PC-9 (cell line): ENCODE results near the gene TEAD3. TPM values are rescaled to one million over a fixed set of nuclear protein-coding genes. Genes with fewer than 3 reads are reported as not detected.

Experiments
- BruUV-seq: library from RNA; stranded (reverse); fragments of 400-500 nt; replicated peaks from 2 replicates; lab custom pipeline; 2021; lab: Mats Ljungman, UMichigan
- CTCF ChIA-PET: fragments of 300-600 bp; sonication (Branson Sonifier 250); formaldehyde crosslinking; loops from one replicate; lab custom pipeline; 2022; ENCODE audit warnings: antibody characterized with exemption; lab: Charles Lee
- POLR2A ChIA-PET: fragments of 300-600 bp; sonication (Branson Sonifier 250); formaldehyde crosslinking; loops from one replicate; lab custom pipeline; 2022; ENCODE audit warnings: antibody characterized with exemption; ENCODE audit not compliant: unreplicated experiment; lab: Charles Lee
- DNase-seq, 2 experiments: peaks; one replicate each; pipeline versions ENCODE4 v3.0.0 to v3.0.0-alpha.2; 2015 to 2022; ENCODE audit warnings: mixed read lengths in 1 of 2
- H2AFZ ChIP-seq: fragments of 200-600 bp; sonication (generic); 2 replicates; pipeline ENCODE4 v1.8.1; 2017; ENCODE audit warnings: antibody characterized with exemption
- H3F3A ChIP-seq: fragments of 200-600 bp; sonication (generic); 2 replicates; pipeline ENCODE4 v1.8.1; 2017; ENCODE audit warnings: antibody characterized with exemption, mild to moderate bottlenecking, low read depth; ENCODE audit not compliant: insufficient read depth
- H3K27ac ChIP-seq: fragments of 200-600 bp; sonication (generic); 2 replicates; pipeline ENCODE4 v1.6.1; 2016; ENCODE audit warnings: mixed run types
- H3K27me3 ChIP-seq: fragments of 200-600 bp; sonication (generic); 2 replicates; pipeline ENCODE4 v1.6.1; 2016; ENCODE audit warnings: low read depth, mixed run types; ENCODE audit not compliant: insufficient read depth
- H3K36me3 ChIP-seq: fragments of 200-600 bp; sonication (generic); 2 replicates; pipeline ENCODE4 v1.6.1; 2016; ENCODE audit warnings: low read depth, mixed run types
- H3K4me1 ChIP-seq: fragments of 200-600 bp; sonication (generic); replicated peaks from 2 replicates; pipeline ENCODE4 v1.6.1; 2016; ENCODE audit warnings: mixed run types; ENCODE audit not compliant: insufficient read depth
- H3K4me2 ChIP-seq: fragments of 200-600 bp; sonication (generic); 2 replicates; pipeline ENCODE4 v1.6.1; 2017; ENCODE audit warnings: mixed run types
- H3K4me3 ChIP-seq: fragments of 200-600 bp; sonication (generic); 2 replicates; pipeline ENCODE4 v1.6.1; 2016; ENCODE audit warnings: mixed run types
- H3K79me2 ChIP-seq: fragments of 200-600 bp; sonication (generic); 2 replicates; pipeline ENCODE4 v1.6.1; 2017; ENCODE audit warnings: low read depth, mixed run types
- H3K9me2 ChIP-seq: fragments of 200-600 bp; sonication (generic); 2 replicates; pipeline ENCODE4 v1.8.1; 2017; ENCODE audit warnings: mild to moderate bottlenecking; ENCODE audit not compliant: insufficient read depth
- H3K9me3 ChIP-seq: fragments of 200-600 bp; sonication (generic); 2 replicates; pipeline ENCODE4 v1.8.1; 2016; ENCODE audit warnings: low read depth; ENCODE audit not compliant: insufficient read depth
- H4K20me1 ChIP-seq: fragments of 200-600 bp; sonication (generic); 2 replicates; pipeline ENCODE4 v1.8.1; 2017; ENCODE audit not compliant: insufficient read depth
- CTCF ChIP-seq: fragments of 200-600 bp; sonication (generic); conservative IDR thresholded peaks from 2 replicates; pipeline ENCODE4 v1.6.1; 2017; ENCODE audit warnings: mixed run types, antibody characterized with exemption, mild to moderate bottlenecking, moderate library complexity
- EZH2 ChIP-seq: fragments of 200-600 bp; sonication (generic); IDR thresholded peaks from 2 replicates; pipeline ENCODE4 v1.8.0; 2017; ENCODE audit warnings: antibody characterized with exemption, low read depth
- intact Hi-C: fragments of 100-400 bp; cut with micrococcal nuclease; formaldehyde crosslinking; loops from one replicate; pipeline ENCODE4 v1.10.0; 2022; ENCODE audit not compliant: unreplicated experiment
- total RNA-seq: library from RNA; stranded (reverse); gene quantifications from 2 replicates; pipeline ENCODE4 v1.2.3, GENCODE V29; 2021

Gene TEAD3
- total RNA-seq, 1 experiment from 2014 or later = 40.1 TPM

- DNase-seq = no peak
- no peaks in the 10 kb centered on the region for H4K20me1 ChIP-seq
- no peaks in the 10 kb centered on the region for H3K9me2 ChIP-seq
- intact Hi-C loops = no loop called here
- no peaks in the 10 kb centered on the region for H3K9me3 ChIP-seq
- H3K4me3 ChIP-seq = no peak overlapping the region
- peaks cover 17% of the 10 kb centered on the region for H3K79me2 ChIP-seq
- no TSS peak for BruUV-seq
- H2AFZ ChIP-seq = no peak overlapping the region
- TF ChIP-seq CTCF (no peak), EZH2 (no peak)
- no peaks in the 10 kb centered on the region for H3K27me3 ChIP-seq
- POLR2A ChIA-PET = no interaction called here
- peaks cover 6% of the 10 kb centered on the region; the same call in 1 of the 2 replicates for H3F3A ChIP-seq
- H3K27ac ChIP-seq = no peak overlapping the region
- no peak overlapping the region for H3K4me2 ChIP-seq
- H3K4me1 ChIP-seq = peaks cover 12% of the 10 kb centered on the region
- CTCF ChIA-PET = no interaction called here
- H3K36me3 ChIP-seq = no peaks in the 10 kb centered on the region
These were observed 4.9 kb upstream of the TEAD3 start for GRCh38 chr6:35501784-35502183.

GRCh38 chr6:35500782-35501181 is 3.9 kb upstream of the TEAD3 start:
- H3K4me3 ChIP-seq = no peak overlapping the region
- CTCF ChIA-PET = no interaction called here
- POLR2A ChIA-PET = no interaction called here
- H3K27me3 ChIP-seq = no peaks in the 10 kb centered on the region
- H3K4me1 ChIP-seq = peaks cover 13% of the 10 kb centered on the region
- peaks cover 6% of the 10 kb centered on the region; the same call in 1 of the 2 replicates for H3F3A ChIP-seq
- peaks cover 22% of the 10 kb centered on the region for H3K79me2 ChIP-seq
- no peaks in the 10 kb centered on the region for H3K9me3 ChIP-seq
- intact Hi-C loops = no loop called here
- no peak overlapping the region for H3K4me2 ChIP-seq
- H3K27ac ChIP-seq = no peak overlapping the region
- no peak overlapping the region for H2AFZ ChIP-seq
- TF ChIP-seq EZH2 = no peak
- no peak for TF ChIP-seq CTCF
- H3K9me2 ChIP-seq = no peaks in the 10 kb centered on the region
- no peaks in the 10 kb centered on the region for H3K36me3 ChIP-seq
- DNase-seq = no peak
- BruUV-seq = no TSS peak
- H4K20me1 ChIP-seq = no peaks in the 10 kb centered on the region

- Histone ChIP-seq H3K27me3 (no peaks in the 10 kb centered on the region), H3K9me3 (no peaks in the 10 kb centered on the region), H3K4me2 (no peak overlapping the region), H3K9me2 (no peaks in the 10 kb centered on the region), H3F3A (peaks cover 6% of the 10 kb centered on the region; the same call in 1 of the 2 replicates), H3K36me3 (no peaks in the 10 kb centered on the region), H3K79me2 (peaks cover 37% of the 10 kb centered on the region), H3K4me1 (peaks cover 18% of the 10 kb centered on the region), H3K27ac (no peak overlapping the region), H3K4me3 (no peak overlapping the region), H2AFZ (no peak overlapping the region), H4K20me1 (peaks cover 4% of the 10 kb centered on the region; the same call in 1 of the 2 replicates)
- intact Hi-C loops = no loop called here
- TF ChIP-seq EZH2 (no peak), CTCF (no peak)
- ChIA-PET POLR2A (no interaction called here), CTCF (no interaction called here)
- no TSS peak for BruUV-seq
- DNase-seq = no peak
These were observed 2.5 kb upstream of the TEAD3 start for GRCh38 chr6:35499372-35499771.
